A549 (cell line): ENCODE measurements around the gene ZFYVE27.

ENCODE experiments used
- CBX2 ChIP-seq: fragments of 200-600 bp; sonication (generic); IDR thresholded peaks from 2 replicates; pipeline ENCODE4 v1.6.1; 2016; ENCODE audit warnings: low read depth, mild to moderate bottlenecking, borderline replicate concordance
- CHD2 ChIP-seq: fragments of 150-350 bp; IDR thresholded peaks from 2 replicates; pipeline ENCODE4 v1.6.1; 2014; ENCODE audit warnings: low read length; ENCODE audit not compliant: partially characterized antibody
- ESRRA ChIP-seq: fragments of 150-350 bp; IDR thresholded peaks from 2 replicates; pipeline ENCODE4 v1.6.1; 2014; ENCODE audit warnings: mild to moderate bottlenecking, low read length, borderline replicate concordance
- HMGXB4 ChIP-seq: fragments of 250-450 bp; sonication (Bioruptor Pico); IDR thresholded peaks from 2 replicates; pipeline ENCODE4 v1.5.0; 2021; ENCODE audit warnings: mild to moderate bottlenecking, moderate library complexity, borderline replicate concordance
- JUN ChIP-seq, 2 experiments: fragments of >200 bp; sonication (Bioruptor Twin); formaldehyde crosslinking; IDR thresholded peaks; 2 replicates in 1 of 2; 3 replicates in 1 of 2; pipeline ENCODE4 v1.6.1; 2016 to 2017
- KDM5A ChIP-seq: fragments of 200-600 bp; sonication (generic); IDR thresholded peaks from 2 replicates; pipeline ENCODE4 v1.6.1; 2016; ENCODE audit warnings: antibody characterized with exemption, mild to moderate bottlenecking
- NFE2L2 ChIP-seq: fragments of 150-350 bp; conservative IDR thresholded peaks from 2 replicates; pipeline ENCODE4 v1.6.1; 2014; ENCODE audit warnings: low read length
- POLR2A ChIP-seq: IDR thresholded peaks from 2 replicates; pipeline ENCODE4 v1.6.1; 2012; ENCODE audit warnings: mild to moderate bottlenecking, low read length
- RCOR1 ChIP-seq: fragments of 150-350 bp; IDR thresholded peaks from 2 replicates; pipeline ENCODE4 v1.6.1; 2014; ENCODE audit warnings: antibody characterized with exemption, low read length, low read depth
- RNF2 ChIP-seq: fragments of 200-600 bp; sonication (generic); IDR thresholded peaks from 2 replicates; pipeline ENCODE4 v1.6.1; 2016; ENCODE audit warnings: low read depth, mild to moderate bottlenecking, antibody characterized with exemption, moderate library complexity, borderline replicate concordance
- ZFP36 ChIP-seq: fragments of 450-650 bp; IDR thresholded peaks from 2 replicates; pipeline ENCODE4 v1.6.1; 2014; ENCODE audit warnings: borderline replicate concordance; ENCODE audit not compliant: partially characterized antibody
- TF ChIP-seq, protein P1 (sequence below): fragments of >200 bp; sonication (Bioruptor Twin); formaldehyde crosslinking; IDR thresholded peaks from 3 replicates; pipeline ENCODE4 v1.5.1; 2016
- TF ChIP-seq, protein P2 (sequence below): fragments of 150-350 bp; IDR thresholded peaks from 2 replicates; pipeline ENCODE4 v1.6.1; 2014; ENCODE audit warnings: low read depth, mild to moderate bottlenecking, low read length

DNA sequence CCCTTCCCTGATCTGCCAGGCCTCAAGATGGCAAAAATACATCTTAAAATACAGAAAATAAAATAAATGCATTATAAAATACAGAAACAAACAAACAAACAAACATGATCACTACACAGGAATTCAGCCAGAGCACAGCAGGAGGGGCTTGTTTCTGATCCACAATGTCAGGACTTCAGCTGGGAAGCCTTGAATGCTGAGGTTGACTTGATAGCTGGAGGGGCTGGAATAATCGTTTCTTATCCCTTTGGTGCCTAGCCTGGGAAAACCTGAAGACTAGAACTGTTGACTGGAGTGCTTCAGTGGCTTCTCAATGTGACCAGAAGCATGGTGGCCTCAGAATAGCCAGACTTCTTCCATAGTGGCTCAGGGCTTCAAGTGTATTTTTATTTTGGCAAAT lies 32.6 kb upstream of the ZFYVE27 start:
- TF ChIP-seq, protein P1, sequence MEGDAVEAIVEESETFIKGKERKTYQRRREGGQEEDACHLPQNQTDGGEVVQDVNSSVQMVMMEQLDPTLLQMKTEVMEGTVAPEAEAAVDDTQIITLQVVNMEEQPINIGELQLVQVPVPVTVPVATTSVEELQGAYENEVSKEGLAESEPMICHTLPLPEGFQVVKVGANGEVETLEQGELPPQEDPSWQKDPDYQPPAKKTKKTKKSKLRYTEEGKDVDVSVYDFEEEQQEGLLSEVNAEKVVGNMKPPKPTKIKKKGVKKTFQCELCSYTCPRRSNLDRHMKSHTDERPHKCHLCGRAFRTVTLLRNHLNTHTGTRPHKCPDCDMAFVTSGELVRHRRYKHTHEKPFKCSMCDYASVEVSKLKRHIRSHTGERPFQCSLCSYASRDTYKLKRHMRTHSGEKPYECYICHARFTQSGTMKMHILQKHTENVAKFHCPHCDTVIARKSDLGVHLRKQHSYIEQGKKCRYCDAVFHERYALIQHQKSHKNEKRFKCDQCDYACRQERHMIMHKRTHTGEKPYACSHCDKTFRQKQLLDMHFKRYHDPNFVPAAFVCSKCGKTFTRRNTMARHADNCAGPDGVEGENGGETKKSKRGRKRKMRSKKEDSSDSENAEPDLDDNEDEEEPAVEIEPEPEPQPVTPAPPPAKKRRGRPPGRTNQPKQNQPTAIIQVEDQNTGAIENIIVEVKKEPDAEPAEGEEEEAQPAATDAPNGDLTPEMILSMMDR: no peak
- no peak for TF ChIP-seq POLR2A
- TF ChIP-seq ZFP36: no peak
- TF ChIP-seq RNF2: no peak
- no peak for TF ChIP-seq NFE2L2
- TF ChIP-seq HMGXB4: no peak
- TF ChIP-seq, protein P2, sequence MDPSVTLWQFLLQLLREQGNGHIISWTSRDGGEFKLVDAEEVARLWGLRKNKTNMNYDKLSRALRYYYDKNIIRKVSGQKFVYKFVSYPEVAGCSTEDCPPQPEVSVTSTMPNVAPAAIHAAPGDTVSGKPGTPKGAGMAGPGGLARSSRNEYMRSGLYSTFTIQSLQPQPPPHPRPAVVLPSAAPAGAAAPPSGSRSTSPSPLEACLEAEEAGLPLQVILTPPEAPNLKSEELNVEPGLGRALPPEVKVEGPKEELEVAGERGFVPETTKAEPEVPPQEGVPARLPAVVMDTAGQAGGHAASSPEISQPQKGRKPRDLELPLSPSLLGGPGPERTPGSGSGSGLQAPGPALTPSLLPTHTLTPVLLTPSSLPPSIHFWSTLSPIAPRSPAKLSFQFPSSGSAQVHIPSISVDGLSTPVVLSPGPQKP: no peak
- no peak for TF ChIP-seq CHD2
- TF ChIP-seq JUN (IDR thresholded peaks at IDR 0.05): no peak
- no peak for TF ChIP-seq ESRRA
- no peak for TF ChIP-seq KDM5A
- no peak for TF ChIP-seq CBX2
- TF ChIP-seq RCOR1: no peak
